Activated naive CD4-positive, alpha-beta T cell treated with anti-CD3 and anti-CD28 coated beads, Interleukin-2, amount 50 U/mL, for 72 hours (primary cell): ENCODE data around the gene TGFBR3. TPM values are rescaled to one million over a fixed set of nuclear protein-coding genes. Genes with fewer than 3 reads are reported as not detected.

Source experiments
- ATAC-seq, 2 donors: fragments of 150-1000 bp; cut with Tn5 transposase; 2 replicates each; pipeline ENCODE4 v1.10.0; 2021; ENCODE audit warnings: mild to moderate bottlenecking in 2 of 2, moderate library complexity in 2 of 2
- DNase-seq, 2 donors: peaks; one replicate each; pipeline ENCODE4 v3.0.0; 2021 to 2022; ENCODE audit warnings: low spot score in 2 of 2
- H3K27ac Mint-ChIP-seq, 2 donors: one replicate each; pipeline ENCODE4 v1.8.0; 2022; ENCODE audit warnings: mild to moderate bottlenecking in 2 of 2, mixed read lengths in 2 of 2
- H3K36me3 Mint-ChIP-seq, 2 donors: one replicate each; pipeline ENCODE4 v1.8.0; 2022; ENCODE audit warnings: mixed read lengths in 2 of 2
- H3K9me3 Mint-ChIP-seq, 2 donors: one replicate each; pipeline ENCODE4 v1.8.0; 2022; ENCODE audit warnings: mixed read lengths in 2 of 2
- total RNA-seq, 2 donors: library from RNA; stranded (reverse); gene quantifications; one replicate each; pipeline ENCODE4 v1.2.3, GENCODE V29; 2022

TGFBR3 gene
- 1 to 10 TPM; 1.2 to 3.3 TPM for total RNA-seq

DNA sequence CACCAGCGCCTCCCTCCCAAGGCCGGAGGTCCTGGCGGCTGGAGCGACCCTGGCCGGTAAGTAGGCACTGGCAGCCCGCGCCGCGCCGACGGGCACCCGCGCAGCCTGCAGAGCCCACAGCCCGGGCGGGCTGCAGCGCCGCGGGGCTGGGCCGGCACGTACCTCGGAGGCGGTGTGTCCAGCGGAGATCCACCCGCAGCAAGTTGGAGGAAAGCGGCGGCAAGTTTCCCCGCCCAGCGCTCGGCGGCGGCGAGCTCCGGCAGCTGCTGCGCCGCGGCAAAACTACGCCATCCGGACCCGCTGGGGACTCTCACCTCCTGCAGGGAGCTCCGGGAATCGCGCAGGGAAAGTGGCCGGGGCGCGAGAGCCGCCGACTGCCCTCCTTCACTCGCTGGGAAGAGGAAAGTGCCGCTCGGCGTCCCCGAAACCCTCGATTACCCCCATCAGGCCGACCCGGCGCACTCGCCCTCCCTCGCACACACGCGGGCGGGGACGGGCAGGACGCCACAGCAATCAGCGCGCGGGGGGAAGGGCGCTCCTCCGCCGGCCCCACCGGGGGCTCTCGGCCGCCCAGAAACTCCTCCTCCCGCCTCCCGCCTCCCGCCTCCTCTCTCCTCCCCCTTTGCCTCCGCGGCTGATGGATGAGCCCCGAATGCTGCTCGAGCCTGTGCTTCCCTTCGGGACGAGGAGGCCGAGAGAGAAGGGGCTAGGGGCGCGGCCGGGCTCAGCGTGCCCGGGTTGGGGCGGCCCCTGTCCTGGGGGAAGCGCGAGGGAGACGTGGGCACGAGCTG lies at the start of gene TGFBR3:
Gene TGFBR3, minus strand, starts transcription at position 436 of the 791 bp plus-strand sequence. CDS start 24,620 bp downstream, outside the sequence.
- peak; percentile 58 to 73 for DNase-seq
- Mint-ChIP-seq H3K36me3 (peaks cover 8 to 14% of the 10 kb centered on the region in 2 donors), H3K27ac (peak within 1 kb of the TSS; percentile 55 to 91), H3K9me3 (peaks cover 0 to 4% of the 10 kb centered on the region in 2 donors)
- peak; percentile 68 to 79 for ATAC-seq

- ATAC-seq = no peak
- peaks cover 0 to 1% of the 10 kb centered on the region in 2 donors for H3K36me3 Mint-ChIP-seq
These were observed 43.3 kb upstream of the TGFBR3 start for GRCh38 chr1:91929250-91929649.

DNA sequence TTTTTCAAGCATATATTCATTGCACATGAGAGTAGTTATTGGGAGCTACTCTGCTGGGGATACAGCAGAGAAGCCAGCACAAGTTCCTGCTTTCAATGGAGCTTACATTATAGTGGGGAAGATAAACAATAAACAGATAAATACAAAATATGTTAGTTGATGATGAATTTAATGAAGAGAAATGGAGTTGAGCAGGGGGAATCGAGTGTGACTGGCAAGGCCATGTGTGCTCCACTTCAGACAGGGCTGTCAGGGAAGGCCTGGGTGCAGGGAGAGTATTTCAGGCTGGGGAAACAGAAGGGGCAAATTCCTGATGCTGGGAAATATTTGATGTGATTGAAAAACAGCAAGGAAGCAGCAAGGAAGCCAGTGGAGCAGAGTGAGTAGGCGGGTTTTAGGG lies 42.1 kb upstream of the TGFBR3 start:
- H3K36me3 Mint-ChIP-seq = peaks cover 0 to 9% of the 10 kb centered on the region in 2 donors
- peaks cover 3 to 8% of the 10 kb centered on the region in 2 donors for H3K9me3 Mint-ChIP-seq
- ATAC-seq = no peak
- no peak overlapping the region for H3K27ac Mint-ChIP-seq
- peak in 1 of 2 donors; percentile 4 for DNase-seq

More at GRCh38 chr1:91929250-91929649, 43.3 kb upstream of the TGFBR3 start:
- peak overlapping the region in 1 of 2 donors; percentile 34 for H3K27ac Mint-ChIP-seq
- peaks cover 0 to 2% of the 10 kb centered on the region in 2 donors for H3K9me3 Mint-ChIP-seq
- no peak for DNase-seq

GRCh38 chr1:91925644-91926435 lies 39.9 kb upstream of the TGFBR3 start:
- peaks cover 0 to 9% of the 10 kb centered on the region in 2 donors for H3K36me3 Mint-ChIP-seq
- ATAC-seq (no peak), DNase-seq (peak in 1 of 2 donors; percentile 6)
- peaks cover 3 to 8% of the 10 kb centered on the region in 2 donors for H3K9me3 Mint-ChIP-seq
- H3K27ac Mint-ChIP-seq = no peak overlapping the region

GRCh38 chr1:91924146-91924545 lies 38.2 kb upstream of the TGFBR3 start:
- no peak for DNase-seq
- ATAC-seq = no peak
- Mint-ChIP-seq H3K36me3 (peaks cover 0 to 9% of the 10 kb centered on the region in 2 donors), H3K9me3 (peaks cover 3 to 8% of the 10 kb centered on the region in 2 donors), H3K27ac (peak overlapping the region; percentile 40 to 50)

DNA sequence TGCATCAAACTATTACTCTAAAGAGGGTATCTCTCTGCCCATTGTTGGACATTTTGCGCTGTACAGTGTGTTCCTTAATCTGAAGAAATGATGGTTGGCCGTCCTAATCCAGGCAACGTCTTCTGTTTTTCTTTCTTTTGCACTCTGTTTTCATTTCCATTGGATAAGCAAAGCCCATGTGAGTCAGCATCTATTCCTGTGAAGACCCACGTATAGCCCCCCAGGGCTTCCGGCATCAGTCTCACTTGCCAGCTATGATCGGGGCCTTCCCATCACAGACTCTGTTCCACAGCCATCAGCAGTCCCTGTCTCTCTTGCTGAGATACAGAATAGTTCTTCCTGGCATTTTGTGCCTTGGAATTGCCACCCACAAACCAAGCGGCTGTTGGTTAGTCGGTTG lies 34.0 kb upstream of the TGFBR3 start:
- no peak for ATAC-seq
- DNase-seq = no peak
- Mint-ChIP-seq H3K27ac (no peak overlapping the region), H3K36me3 (peaks cover 0 to 9% of the 10 kb centered on the region in 2 donors), H3K9me3 (peaks cover 3 to 8% of the 10 kb centered on the region in 2 donors)

DNA sequence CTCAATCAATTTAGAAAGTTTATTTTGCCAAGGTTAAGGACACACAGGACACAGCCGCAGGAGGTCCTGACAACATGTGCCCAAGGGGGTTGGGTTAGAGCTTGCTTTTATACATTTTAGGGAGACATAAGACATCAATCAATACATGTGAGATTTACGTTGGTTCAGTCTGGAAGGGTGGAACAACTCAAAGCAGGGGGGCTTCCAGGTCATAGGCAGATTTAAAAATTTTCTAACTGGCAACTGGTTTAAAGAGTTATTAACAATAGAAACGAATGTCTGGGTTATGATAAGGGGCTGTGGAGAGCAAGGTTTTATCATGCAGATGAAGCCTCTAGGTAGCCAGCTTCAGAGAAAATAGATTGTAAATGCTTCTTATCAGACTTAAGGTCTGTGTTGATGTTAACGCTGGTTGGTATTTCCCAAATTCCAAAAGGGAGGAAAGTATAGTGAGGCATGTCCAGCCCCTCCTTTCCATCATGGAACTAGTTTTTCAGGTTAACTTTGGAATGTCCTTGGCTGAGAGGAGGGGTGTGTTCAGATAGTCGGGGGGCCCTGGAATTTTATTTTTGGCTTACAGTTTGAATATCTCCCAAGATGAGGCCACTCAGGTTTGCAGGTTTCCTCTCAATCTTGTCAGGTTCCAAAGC lies 31.0 kb upstream of the TGFBR3 start:
- Mint-ChIP-seq H3K9me3 (no peaks in the 10 kb centered on the region), H3K36me3 (no peaks in the 10 kb centered on the region), H3K27ac (no peak overlapping the region)
- ATAC-seq (no peak), DNase-seq (no peak)

DNA sequence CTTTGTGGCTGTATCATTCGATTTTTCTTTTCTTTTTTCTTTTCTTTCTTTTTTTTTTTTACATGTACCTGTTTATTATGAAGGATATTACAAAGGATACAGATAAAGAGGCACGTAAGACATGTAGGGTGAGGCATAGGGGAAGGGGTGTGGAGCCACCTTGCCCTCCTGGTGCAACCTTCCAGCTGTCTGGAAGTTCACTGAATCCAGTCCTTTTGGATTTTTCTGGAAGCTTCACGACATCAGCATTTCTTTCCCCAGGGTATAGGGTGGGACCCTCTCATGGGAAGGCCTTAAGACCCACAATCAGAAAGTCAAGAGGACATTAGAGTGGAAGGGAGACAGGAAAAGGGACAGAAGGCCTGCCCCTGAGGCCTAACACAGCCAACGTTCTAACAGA lies 30.1 kb upstream of the TGFBR3 start:
- DNase-seq (no peak), ATAC-seq (no peak)
- Mint-ChIP-seq H3K27ac (no peak overlapping the region), H3K36me3 (no peaks in the 10 kb centered on the region), H3K9me3 (no peaks in the 10 kb centered on the region)

DNA sequence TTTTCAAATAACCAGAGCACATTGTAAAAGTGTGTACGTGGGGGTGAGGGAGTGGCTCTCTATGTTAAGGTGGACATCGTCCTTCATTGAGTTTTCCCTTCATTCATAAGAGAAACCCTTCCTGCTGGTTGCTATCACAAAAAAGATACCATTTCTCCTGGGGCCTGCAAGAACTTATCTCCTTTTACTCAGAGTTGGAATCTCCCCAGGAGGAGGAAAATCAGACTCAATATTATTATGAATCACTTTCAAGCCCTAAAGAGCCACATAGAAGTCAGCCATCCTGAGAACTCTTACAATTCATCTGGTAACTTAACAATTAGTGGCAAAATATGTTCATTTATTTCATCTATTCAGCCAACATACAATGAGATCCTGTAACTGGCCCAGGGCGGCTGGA lies 27.1 kb upstream of the TGFBR3 start:
- H3K36me3 Mint-ChIP-seq = no peaks in the 10 kb centered on the region
- no peak for ATAC-seq
- no peaks in the 10 kb centered on the region for H3K9me3 Mint-ChIP-seq
- no peak overlapping the region for H3K27ac Mint-ChIP-seq
- no peak for DNase-seq

GRCh38 chr1:91912266-91912665 lies 26.3 kb upstream of the TGFBR3 start:
- ATAC-seq (no peak), DNase-seq (no peak)
- Mint-ChIP-seq H3K27ac (no peak overlapping the region), H3K36me3 (no peaks in the 10 kb centered on the region), H3K9me3 (no peaks in the 10 kb centered on the region)

DNA sequence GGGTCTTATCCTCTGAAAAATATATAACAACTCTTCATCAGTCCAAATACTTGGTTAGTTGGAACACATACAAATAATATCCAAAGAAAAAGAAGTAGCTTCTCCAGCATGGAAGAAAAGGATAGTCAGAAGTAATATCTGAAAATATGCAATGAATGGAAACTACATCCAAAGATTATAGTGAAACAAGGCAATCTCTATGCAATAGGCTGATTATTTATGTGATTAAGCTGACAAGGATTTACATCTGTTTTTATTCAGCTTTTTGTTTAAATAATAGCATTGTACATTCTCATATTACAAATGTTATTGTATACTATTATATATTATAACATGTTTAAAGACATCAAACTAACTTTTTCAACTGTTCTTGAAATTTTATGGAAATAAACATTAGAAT lies 15.3 kb upstream of the TGFBR3 start:
- Mint-ChIP-seq H3K27ac (no peak overlapping the region), H3K36me3 (no peaks in the 10 kb centered on the region), H3K9me3 (no peaks in the 10 kb centered on the region)
- DNase-seq = no peak
- no peak for ATAC-seq

DNA sequence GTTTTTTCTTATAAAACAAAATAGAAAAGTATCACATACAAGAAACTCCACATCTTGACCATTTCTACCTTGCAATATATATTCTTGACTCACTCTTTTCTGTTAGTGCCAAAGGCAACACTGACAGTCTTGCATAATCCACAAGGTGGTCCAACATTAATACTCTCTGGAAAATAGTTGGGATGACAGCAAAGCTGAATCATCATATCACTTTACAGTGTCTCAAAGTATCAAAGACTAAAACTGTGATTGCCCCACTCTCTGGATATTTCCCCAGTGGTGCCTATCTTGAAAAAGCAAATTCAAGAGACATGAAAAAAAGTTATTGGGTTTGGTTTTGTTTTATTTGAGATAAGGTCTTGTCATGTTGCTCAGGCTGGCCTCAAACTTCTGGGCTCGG lies 14.6 kb upstream of the TGFBR3 start:
- no peak overlapping the region for H3K27ac Mint-ChIP-seq
- DNase-seq (no peak), ATAC-seq (no peak)
- H3K9me3 Mint-ChIP-seq = peaks cover 0 to 4% of the 10 kb centered on the region in 2 donors
- no peaks in the 10 kb centered on the region for H3K36me3 Mint-ChIP-seq

DNA sequence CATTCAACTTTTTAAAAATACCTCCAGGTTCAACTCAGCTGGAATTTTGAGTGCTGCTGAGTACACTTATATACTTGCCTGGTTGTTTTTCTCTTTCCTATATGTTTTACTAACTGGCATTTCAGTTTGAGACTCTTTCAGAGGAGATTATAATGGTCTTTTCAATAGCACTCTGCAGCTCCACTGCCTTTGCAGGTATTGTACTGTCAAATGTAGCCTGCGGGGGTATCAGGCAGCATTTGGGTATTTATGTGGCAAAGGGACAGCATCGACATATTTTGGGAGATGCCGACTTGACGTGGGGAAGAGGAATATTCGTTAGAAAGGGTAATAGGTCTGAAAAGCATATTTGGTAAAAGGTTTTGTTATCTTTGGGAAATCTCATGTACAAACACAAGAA lies 11.1 kb upstream of the TGFBR3 start:
- no peak for ATAC-seq
- H3K27ac Mint-ChIP-seq = no peak overlapping the region
- H3K9me3 Mint-ChIP-seq = peaks cover 0 to 10% of the 10 kb centered on the region in 2 donors
- no peak for DNase-seq
- no peaks in the 10 kb centered on the region for H3K36me3 Mint-ChIP-seq

DNA sequence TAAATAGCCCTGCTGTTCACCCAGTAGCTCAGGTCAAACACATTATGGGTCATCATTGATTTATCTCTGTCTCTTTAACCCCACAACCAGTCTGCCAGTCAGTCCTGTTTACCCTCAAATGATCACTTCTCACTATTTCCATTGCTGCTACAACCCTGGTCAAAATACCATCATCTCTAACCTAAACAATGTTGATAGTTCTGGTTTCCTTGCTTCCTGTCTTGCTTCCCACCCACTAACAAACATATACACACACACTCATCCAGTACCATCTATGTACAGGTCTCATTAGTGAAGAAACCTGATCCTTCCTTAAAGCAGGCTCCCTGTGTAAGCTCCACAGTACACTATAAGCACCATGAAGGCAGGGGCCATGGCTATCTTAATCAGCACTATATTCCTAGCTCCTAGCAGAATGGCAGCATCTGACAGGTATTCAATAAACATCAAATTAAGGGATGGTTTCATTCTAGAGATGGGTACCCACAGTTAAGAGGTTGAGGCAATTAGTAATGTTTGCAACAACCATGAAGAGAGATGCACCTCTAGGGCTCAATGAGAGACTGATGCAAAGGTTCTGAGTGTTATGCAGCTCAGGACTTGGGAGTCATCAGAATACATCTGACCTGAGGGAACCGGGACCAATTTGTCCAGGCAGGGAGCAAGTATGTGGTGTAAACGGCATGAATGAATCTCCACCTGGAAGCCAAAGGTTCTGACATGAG lies 10.0 kb upstream of the TGFBR3 start:
- H3K36me3 Mint-ChIP-seq = no peaks in the 10 kb centered on the region
- H3K27ac Mint-ChIP-seq = no peak overlapping the region
- ATAC-seq (peak in 1 of 2 donors; percentile 54), DNase-seq (no peak)
- H3K9me3 Mint-ChIP-seq = peaks cover 0 to 10% of the 10 kb centered on the region in 2 donors

GRCh38 chr1:91894036-91894761 lies 8.2 kb upstream of the TGFBR3 start:
- no peak for ATAC-seq
- H3K27ac Mint-ChIP-seq = no peak overlapping the region
- H3K36me3 Mint-ChIP-seq = no peaks in the 10 kb centered on the region
- no peak for DNase-seq
- peaks cover 0 to 10% of the 10 kb centered on the region in 2 donors for H3K9me3 Mint-ChIP-seq

- peaks cover 0 to 6% of the 10 kb centered on the region in 2 donors for H3K36me3 Mint-ChIP-seq
- no peak for DNase-seq
- no peak for ATAC-seq
- H3K27ac Mint-ChIP-seq = no peak overlapping the region
- peaks cover 0 to 14% of the 10 kb centered on the region in 2 donors for H3K9me3 Mint-ChIP-seq
These were observed 6.0 kb upstream of the TGFBR3 start for GRCh38 chr1:91891969-91892368.
